ENCODE results near the gene CFP. TPM values are rescaled to one million over a fixed set of nuclear protein-coding genes. Genes with fewer than 3 reads are reported as not detected.

Gene CFP
- total RNA-seq, 1 experiment from 2014 or later, result 0.34 TPM

GRCh38 chrX:47576021-47576898 lies 53.5 kb downstream of the CFP start:
- Histone ChIP-seq H3K9me3 (no peaks in the 10 kb centered on the region), H3K4me1 (no peaks in the 10 kb centered on the region), H3K4me3 (ENCODE audit: low read depth, low read length) (no peak overlapping the region), H3K36me3 (ENCODE audit: control insufficient read depth, insufficient read depth, low read length) (no peaks in the 10 kb centered on the region), H3K27me3 (replicated peaks; ENCODE audit: control insufficient read depth, insufficient read depth, low read length) (no peaks in the 10 kb centered on the region)
- BruUV-seq (replicated peaks), result no TSS peak
- intact Hi-C loops (cut with micrococcal nuclease; ENCODE audit: unreplicated experiment), result no loop called here
- ChIA-PET CTCF (interaction anchor here (0.5 kb wide), 1 partner anchor 74 kb away, joined by 3 read pairs; the partner anchor contains the start of gene ELK1), POLR2A (no interaction called here)
- DNase-seq, result no peak
- peaks cover 13% of the 10 kb centered on the region for H3K36me3 Mint-ChIP-seq (ENCODE audit: insufficient read depth, unreplicated experiment)
- no peak overlapping the region for H3K4me3 Mint-ChIP-seq (ENCODE audit: unreplicated experiment)
- no peaks in the 10 kb centered on the region for H3K4me1 Mint-ChIP-seq (ENCODE audit: low read depth, unreplicated experiment)
- H3K9me3 Mint-ChIP-seq (ENCODE audit: unreplicated experiment), result no peaks in the 10 kb centered on the region
- no peaks in the 10 kb centered on the region for H3K27me3 Mint-ChIP-seq (ENCODE audit: insufficient read depth, unreplicated experiment)
- no peak for TF ChIP-seq CTCF (IDR thresholded peaks at IDR 0.05; ENCODE audit: insufficient read depth in 1 of 2, low read depth in 1 of 2, low read length in 1 of 2, severe bottlenecking in 1 of 2, unreplicated experiment in 1 of 2)
- no peak overlapping the region for H3K27ac Mint-ChIP-seq (ENCODE audit: unreplicated experiment)

GRCh38 chrX:47574547-47575301 lies 55.0 kb downstream of the CFP start:
- Mint-ChIP-seq H3K4me3 (ENCODE audit: unreplicated experiment) (no peak overlapping the region), H3K36me3 (ENCODE audit: insufficient read depth, unreplicated experiment) (peaks cover 27% of the 10 kb centered on the region), H3K9me3 (ENCODE audit: unreplicated experiment) (no peaks in the 10 kb centered on the region), H3K27ac (ENCODE audit: unreplicated experiment) (no peak overlapping the region), H3K27me3 (ENCODE audit: insufficient read depth, unreplicated experiment) (no peaks in the 10 kb centered on the region), H3K4me1 (ENCODE audit: low read depth, unreplicated experiment) (no peaks in the 10 kb centered on the region)
- no peaks in the 10 kb centered on the region for H3K4me1 ChIP-seq
- ChIA-PET POLR2A (no interaction called here), CTCF (no interaction called here)
- no TSS peak for BruUV-seq (replicated peaks)
- DNase-seq, result no peak
- H3K9me3 ChIP-seq, result no peaks in the 10 kb centered on the region
- no peaks in the 10 kb centered on the region for H3K27me3 ChIP-seq (replicated peaks; ENCODE audit: control insufficient read depth, insufficient read depth, low read length)
- TF ChIP-seq CTCF (IDR thresholded peaks at IDR 0.05; ENCODE audit: insufficient read depth in 1 of 2, low read depth in 1 of 2, low read length in 1 of 2, severe bottlenecking in 1 of 2, unreplicated experiment in 1 of 2), result no peak
- no peaks in the 10 kb centered on the region for H3K36me3 ChIP-seq (ENCODE audit: control insufficient read depth, insufficient read depth, low read length)
- no peak overlapping the region for H3K4me3 ChIP-seq (ENCODE audit: low read depth, low read length)
- intact Hi-C loops (cut with micrococcal nuclease; ENCODE audit: unreplicated experiment), result no loop called here

- BruUV-seq (replicated peaks), result no TSS peak
- Mint-ChIP-seq H3K27me3 (ENCODE audit: insufficient read depth, unreplicated experiment) (no peaks in the 10 kb centered on the region), H3K4me3 (ENCODE audit: unreplicated experiment) (no peak overlapping the region), H3K4me1 (ENCODE audit: low read depth, unreplicated experiment) (no peaks in the 10 kb centered on the region), H3K27ac (ENCODE audit: unreplicated experiment) (no peak overlapping the region), H3K36me3 (ENCODE audit: insufficient read depth, unreplicated experiment) (peaks cover 33% of the 10 kb centered on the region), H3K9me3 (ENCODE audit: unreplicated experiment) (no peaks in the 10 kb centered on the region)
- ChIA-PET POLR2A (no interaction called here), CTCF (no interaction called here)
- DNase-seq, result no peak
- no peaks in the 10 kb centered on the region; the same call in 1 of the 2 replicates for H3K36me3 ChIP-seq (ENCODE audit: control insufficient read depth, insufficient read depth, low read length)
- TF ChIP-seq CTCF (IDR thresholded peaks at IDR 0.05; ENCODE audit: insufficient read depth in 1 of 2, low read depth in 1 of 2, low read length in 1 of 2, severe bottlenecking in 1 of 2, unreplicated experiment in 1 of 2), result no peak
- H3K27me3 ChIP-seq (replicated peaks; ENCODE audit: control insufficient read depth, insufficient read depth, low read length), result no peaks in the 10 kb centered on the region
- H3K4me1 ChIP-seq, result no peaks in the 10 kb centered on the region
- intact Hi-C loops (cut with micrococcal nuclease; ENCODE audit: unreplicated experiment), result no loop called here
- H3K4me3 ChIP-seq (ENCODE audit: low read depth, low read length), result no peak overlapping the region
- no peaks in the 10 kb centered on the region for H3K9me3 ChIP-seq
These were observed 55.6 kb downstream of the CFP start for GRCh38 chrX:47574076-47574546.
